Cardiac fibroblast (primary cell): Measurements from ENCODE around the gene CEP44.

ENCODE experiments used
- DNase-seq, 2 donors: peaks; one replicate each; pipeline versions ENCODE4 v3.0.0 to v3.0.0-alpha.2; 2010; ENCODE audit warnings: low read depth in 2 of 2
- H3K4me3 ChIP-seq, 2 donors: replicated peaks in 1 of 2; 1 replicate in 1 of 2; 2 replicates in 1 of 2; pipeline ENCODE4 v1.5.1; 2011; ENCODE audit warnings: low read depth in 2 of 2, low read length in 2 of 2, mild to moderate bottlenecking in 2 of 2, moderate library complexity in 1 of 2
- CTCF ChIP-seq: IDR thresholded peaks from one replicate; pipeline ENCODE4 v1.5.1; 2011; ENCODE audit warnings: low read depth, mild to moderate bottlenecking, low read length, inconsistent platforms

Gene CEP44

GRCh38 chr4:174318829-174319764, 35.4 kb downstream of the CEP44 start:
- peak; percentile 50 to 71 for DNase-seq
- H3K4me3 ChIP-seq: no peak overlapping the region
- TF ChIP-seq CTCF: peak; percentile 68

- TF ChIP-seq CTCF: no peak
- DNase-seq: no peak
- no peak overlapping the region for H3K4me3 ChIP-seq
Measured at GRCh38 chr4:174320494-174321199, 36.9 kb downstream of the CEP44 start.

GRCh38 chr4:174324236-174324635, 40.5 kb downstream of the CEP44 start:
- TF ChIP-seq CTCF: no peak
- H3K4me3 ChIP-seq: no peak overlapping the region
- peak; percentile 23 to 35 for DNase-seq

GRCh38 chr4:174324725-174325124, 41.0 kb downstream of the CEP44 start:
- H3K4me3 ChIP-seq: no peak overlapping the region
- DNase-seq: peak; percentile 25 to 71
- TF ChIP-seq CTCF: no peak

GRCh38 chr4:174332741-174333493, 49.2 kb downstream of the CEP44 start:
- no peak overlapping the region for H3K4me3 ChIP-seq
- no peak for TF ChIP-seq CTCF
- peak; percentile 46 to 50 for DNase-seq

- no peak for DNase-seq
- TF ChIP-seq CTCF: no peak
- H3K4me3 ChIP-seq: no peak overlapping the region
Measured at GRCh38 chr4:174334628-174335027, 50.9 kb downstream of the CEP44 start.
